Activated T-helper 17 cell treated with anti-CD3 and anti-CD28 coated beads, Interleukin-2, amount 50 U/mL, for 72 hours (primary cell): ENCODE results near the gene COPB2. TPM values are rescaled to one million over a fixed set of nuclear protein-coding genes. Genes with fewer than 3 reads are reported as not detected.

ENCODE experiments used
- ATAC-seq: fragments of 150-1000 bp; cut with Tn5 transposase; replicated peaks from 2 replicates; pipeline ENCODE4 v1.10.0; 2021; ENCODE audit warnings: mild to moderate bottlenecking, moderate library complexity
- H3K27ac Mint-ChIP-seq: one replicate; pipeline ENCODE4 v1.8.0; 2022; ENCODE audit warnings: mixed read lengths
- H3K27me3 Mint-ChIP-seq: one replicate; pipeline ENCODE4 v1.8.0; 2022; ENCODE audit warnings: mixed read lengths
- H3K36me3 Mint-ChIP-seq: one replicate; pipeline ENCODE4 v1.8.0; 2022; ENCODE audit warnings: low read depth, mild to moderate bottlenecking, mixed read lengths
- H3K4me1 Mint-ChIP-seq: one replicate; pipeline ENCODE4 v1.8.0; 2022; ENCODE audit warnings: mixed read lengths
- H3K4me3 Mint-ChIP-seq: one replicate; pipeline ENCODE4 v1.8.0; 2022; ENCODE audit warnings: mild to moderate bottlenecking, mixed read lengths
- H3K9me3 Mint-ChIP-seq: one replicate; pipeline ENCODE4 v1.8.0; 2022; ENCODE audit warnings: mixed read lengths
- total RNA-seq, 2 donors: library from RNA; stranded (reverse); gene quantifications; one replicate each; pipeline ENCODE4 v1.2.3, GENCODE V29; 2022

Gene COPB2
- total RNA-seq, 2 donors from 2014 or later: 85.4 to 101 TPM

- ATAC-seq: no peak
- Mint-ChIP-seq H3K4me3 (no peak overlapping the region), H3K9me3 (no peaks in the 10 kb centered on the region), H3K36me3 (no peaks in the 10 kb centered on the region), H3K4me1 (no peaks in the 10 kb centered on the region), H3K27ac (no peak overlapping the region), H3K27me3 (peaks cover 15% of the 10 kb centered on the region)
Observed at GRCh38 chr3:139327231-139327630, 62.2 kb downstream of the COPB2 start.

- Mint-ChIP-seq H3K27ac (no peak overlapping the region), H3K4me1 (no peaks in the 10 kb centered on the region), H3K4me3 (no peak overlapping the region), H3K27me3 (peaks cover 10% of the 10 kb centered on the region), H3K36me3 (no peaks in the 10 kb centered on the region), H3K9me3 (no peaks in the 10 kb centered on the region)
- no peak for ATAC-seq
Observed at GRCh38 chr3:139326707-139327106, 62.7 kb downstream of the COPB2 start.

GRCh38 chr3:139326131-139326530 is 63.3 kb downstream of the COPB2 start:
- Mint-ChIP-seq H3K27ac (no peak overlapping the region), H3K4me1 (no peaks in the 10 kb centered on the region), H3K9me3 (no peaks in the 10 kb centered on the region), H3K36me3 (no peaks in the 10 kb centered on the region), H3K4me3 (no peak overlapping the region), H3K27me3 (peaks cover 7% of the 10 kb centered on the region)
- ATAC-seq: no peak

GRCh38 chr3:139325551-139325950 is 63.9 kb downstream of the COPB2 start:
- no peaks in the 10 kb centered on the region for H3K36me3 Mint-ChIP-seq
- no peaks in the 10 kb centered on the region for H3K9me3 Mint-ChIP-seq
- H3K4me3 Mint-ChIP-seq: no peak overlapping the region
- ATAC-seq: no peak
- H3K4me1 Mint-ChIP-seq: no peaks in the 10 kb centered on the region
- H3K27ac Mint-ChIP-seq: no peak overlapping the region
- peaks cover 6% of the 10 kb centered on the region for H3K27me3 Mint-ChIP-seq

- H3K27me3 Mint-ChIP-seq: no peaks in the 10 kb centered on the region
- H3K4me3 Mint-ChIP-seq: no peak overlapping the region
- ATAC-seq: no peak
- no peak overlapping the region for H3K27ac Mint-ChIP-seq
- H3K9me3 Mint-ChIP-seq: no peaks in the 10 kb centered on the region
- H3K36me3 Mint-ChIP-seq: no peaks in the 10 kb centered on the region
- H3K4me1 Mint-ChIP-seq: no peaks in the 10 kb centered on the region
Observed at GRCh38 chr3:139324456-139324855, 65.0 kb downstream of the COPB2 start.

- no peak overlapping the region for H3K27ac Mint-ChIP-seq
- ATAC-seq: no peak
- H3K9me3 Mint-ChIP-seq: no peaks in the 10 kb centered on the region
- no peaks in the 10 kb centered on the region for H3K4me1 Mint-ChIP-seq
- no peaks in the 10 kb centered on the region for H3K27me3 Mint-ChIP-seq
- H3K36me3 Mint-ChIP-seq: no peaks in the 10 kb centered on the region
- H3K4me3 Mint-ChIP-seq: no peak overlapping the region
Observed at GRCh38 chr3:139323146-139323545, 66.3 kb downstream of the COPB2 start.

- H3K4me3 Mint-ChIP-seq: no peak overlapping the region
- no peak for ATAC-seq
- H3K36me3 Mint-ChIP-seq: no peaks in the 10 kb centered on the region
Observed at GRCh38 chr3:139322346-139322745, 67.1 kb downstream of the COPB2 start.

GRCh38 chr3:139320551-139321309 is 68.7 kb downstream of the COPB2 start:
- no peak for ATAC-seq
- H3K4me1 Mint-ChIP-seq: no peaks in the 10 kb centered on the region
- H3K36me3 Mint-ChIP-seq: no peaks in the 10 kb centered on the region
- peaks cover 4% of the 10 kb centered on the region for H3K27me3 Mint-ChIP-seq
- H3K27ac Mint-ChIP-seq: no peak overlapping the region
- H3K4me3 Mint-ChIP-seq: no peak overlapping the region
- no peaks in the 10 kb centered on the region for H3K9me3 Mint-ChIP-seq

More at GRCh38 chr3:139322346-139322745, 67.1 kb downstream of the COPB2 start:
- H3K4me1 Mint-ChIP-seq: no peaks in the 10 kb centered on the region
- no peaks in the 10 kb centered on the region for H3K27me3 Mint-ChIP-seq
- H3K9me3 Mint-ChIP-seq: no peaks in the 10 kb centered on the region
- no peak overlapping the region for H3K27ac Mint-ChIP-seq

GRCh38 chr3:139319428-139320402 is 69.7 kb downstream of the COPB2 start:
- no peaks in the 10 kb centered on the region for H3K36me3 Mint-ChIP-seq
- ATAC-seq: no peak
- no peak overlapping the region for H3K27ac Mint-ChIP-seq
- peaks cover 4% of the 10 kb centered on the region for H3K27me3 Mint-ChIP-seq
- H3K4me3 Mint-ChIP-seq: no peak overlapping the region
- H3K4me1 Mint-ChIP-seq: no peaks in the 10 kb centered on the region
- H3K9me3 Mint-ChIP-seq: no peaks in the 10 kb centered on the region

GRCh38 chr3:139318826-139319225 is 70.6 kb downstream of the COPB2 start:
- peaks cover 4% of the 10 kb centered on the region for H3K27me3 Mint-ChIP-seq
- H3K4me3 Mint-ChIP-seq: no peak overlapping the region
- no peak for ATAC-seq
- H3K4me1 Mint-ChIP-seq: no peaks in the 10 kb centered on the region
- no peaks in the 10 kb centered on the region for H3K36me3 Mint-ChIP-seq
- H3K27ac Mint-ChIP-seq: no peak overlapping the region
- H3K9me3 Mint-ChIP-seq: no peaks in the 10 kb centered on the region

- H3K4me1 Mint-ChIP-seq: no peaks in the 10 kb centered on the region
- ATAC-seq: no peak
Observed at GRCh38 chr3:139318431-139318816, 71.0 kb downstream of the COPB2 start.

GRCh38 chr3:139317660-139318430 is 71.6 kb downstream of the COPB2 start:
- Mint-ChIP-seq H3K36me3 (no peaks in the 10 kb centered on the region), H3K4me3 (no peak overlapping the region), H3K27me3 (peaks cover 10% of the 10 kb centered on the region), H3K9me3 (no peaks in the 10 kb centered on the region), H3K27ac (no peak overlapping the region), H3K4me1 (no peaks in the 10 kb centered on the region)
- no peak for ATAC-seq

More at GRCh38 chr3:139318431-139318816, 71.0 kb downstream of the COPB2 start:
- no peak overlapping the region for H3K27ac Mint-ChIP-seq
- peaks cover 8% of the 10 kb centered on the region for H3K27me3 Mint-ChIP-seq
- no peaks in the 10 kb centered on the region for H3K36me3 Mint-ChIP-seq
- H3K9me3 Mint-ChIP-seq: no peaks in the 10 kb centered on the region
- H3K4me3 Mint-ChIP-seq: no peak overlapping the region

GRCh38 chr3:139317215-139317614 is 72.2 kb downstream of the COPB2 start:
- H3K27ac Mint-ChIP-seq: no peak overlapping the region
- no peak overlapping the region for H3K4me3 Mint-ChIP-seq
- ATAC-seq: no peak
- no peaks in the 10 kb centered on the region for H3K9me3 Mint-ChIP-seq
- no peaks in the 10 kb centered on the region for H3K4me1 Mint-ChIP-seq
- no peaks in the 10 kb centered on the region for H3K36me3 Mint-ChIP-seq
- H3K27me3 Mint-ChIP-seq: peaks cover 10% of the 10 kb centered on the region

GRCh38 chr3:139313921-139314320 is 75.5 kb downstream of the COPB2 start:
- no peak overlapping the region for H3K27ac Mint-ChIP-seq
- H3K36me3 Mint-ChIP-seq: no peaks in the 10 kb centered on the region
- H3K9me3 Mint-ChIP-seq: no peaks in the 10 kb centered on the region
- H3K4me1 Mint-ChIP-seq: no peaks in the 10 kb centered on the region
- H3K4me3 Mint-ChIP-seq: no peak overlapping the region
- ATAC-seq: no peak
- peaks cover 13% of the 10 kb centered on the region for H3K27me3 Mint-ChIP-seq
